ENCODE data around the gene GNAL.

The GNAL gene

GRCh38 chr18:11861583-11862288 is 172.7 kb downstream of the GNAL start:
- no peak overlapping the region for H3K4me2 ChIP-seq (ENCODE audit: insufficient read depth, low read length)
- no peaks in the 10 kb centered on the region for H3K79me2 ChIP-seq (ENCODE audit: insufficient read depth, low read length)
- H3K36me3 ChIP-seq (ENCODE audit: insufficient read depth, low read length) = no peaks in the 10 kb centered on the region
- H3K4me1 ChIP-seq (ENCODE audit: insufficient read depth, low read length) = no peaks in the 10 kb centered on the region
- H2AFZ ChIP-seq (ENCODE audit: low read depth, low read length) = no peak overlapping the region
- H3K27me3 ChIP-seq (ENCODE audit: insufficient read depth, low read length, poor library complexity) = no peaks in the 10 kb centered on the region
- H3K27ac ChIP-seq (ENCODE audit: low read length) = no peak overlapping the region
- DNase-seq (no peak), ATAC-seq (ENCODE audit: insufficient read depth, low read depth) (no peak)
- H3K9me3 ChIP-seq (ENCODE audit: insufficient read depth, low read length, severe bottlenecking) = no peaks in the 10 kb centered on the region
- H4K20me1 ChIP-seq (ENCODE audit: insufficient read depth, low read length) = no peaks in the 10 kb centered on the region
- TF ChIP-seq EZH2 (IDR thresholded peaks at IDR 0.05; ENCODE audit: borderline replicate concordance, low read depth, low read length, severe bottlenecking) (no peak), CTCF (IDR thresholded peaks at IDR 0.05; ENCODE audit: borderline replicate concordance, extremely low read depth, low read length, poor library complexity, severe bottlenecking) (no peak)
- no peak overlapping the region for H3K4me3 ChIP-seq (ENCODE audit: low read depth in 1 of 2, low read length in 2 of 2)
- H3K9ac ChIP-seq (ENCODE audit: low read depth, low read length) = no peak overlapping the region

- no peaks in the 10 kb centered on the region for H3K9me3 ChIP-seq (ENCODE audit: insufficient read depth, low read length, severe bottlenecking)
- H3K27ac ChIP-seq (ENCODE audit: low read length) = no peak overlapping the region
- no peaks in the 10 kb centered on the region for H3K79me2 ChIP-seq (ENCODE audit: insufficient read depth, low read length)
- H3K4me3 ChIP-seq (ENCODE audit: low read depth in 1 of 2, low read length in 2 of 2) = no peak overlapping the region
- no peaks in the 10 kb centered on the region for H3K36me3 ChIP-seq (ENCODE audit: insufficient read depth, low read length)
- no peak overlapping the region for H3K9ac ChIP-seq (ENCODE audit: low read depth, low read length)
- no peak for ATAC-seq (ENCODE audit: insufficient read depth, low read depth)
- no peak overlapping the region for H3K4me2 ChIP-seq (ENCODE audit: insufficient read depth, low read length)
- H4K20me1 ChIP-seq (ENCODE audit: insufficient read depth, low read length) = no peaks in the 10 kb centered on the region
- no peak for DNase-seq
- no peaks in the 10 kb centered on the region for H3K4me1 ChIP-seq (ENCODE audit: insufficient read depth, low read length)
- H2AFZ ChIP-seq (ENCODE audit: low read depth, low read length) = no peak overlapping the region
- TF ChIP-seq EZH2 (IDR thresholded peaks at IDR 0.05; ENCODE audit: borderline replicate concordance, low read depth, low read length, severe bottlenecking) (no peak), CTCF (IDR thresholded peaks at IDR 0.05; ENCODE audit: borderline replicate concordance, extremely low read depth, low read length, poor library complexity, severe bottlenecking) (no peak)
- no peaks in the 10 kb centered on the region for H3K27me3 ChIP-seq (ENCODE audit: insufficient read depth, low read length, poor library complexity)
Measured at GRCh38 chr18:11862468-11863137, 173.5 kb downstream of the GNAL start.

GRCh38 chr18:11864471-11864870 is 175.4 kb downstream of the GNAL start:
- Histone ChIP-seq H3K27me3 (ENCODE audit: insufficient read depth, low read length, poor library complexity) (no peaks in the 10 kb centered on the region), H3K4me2 (ENCODE audit: insufficient read depth, low read length) (no peak overlapping the region), H3K27ac (ENCODE audit: low read length) (no peak overlapping the region), H3K79me2 (ENCODE audit: insufficient read depth, low read length) (no peaks in the 10 kb centered on the region), H3K4me3 (ENCODE audit: low read depth in 1 of 2, low read length in 2 of 2) (no peak overlapping the region), H3K36me3 (ENCODE audit: insufficient read depth, low read length) (no peaks in the 10 kb centered on the region), H3K9me3 (ENCODE audit: insufficient read depth, low read length, severe bottlenecking) (no peaks in the 10 kb centered on the region), H4K20me1 (ENCODE audit: insufficient read depth, low read length) (no peaks in the 10 kb centered on the region), H2AFZ (ENCODE audit: low read depth, low read length) (no peak overlapping the region), H3K9ac (ENCODE audit: low read depth, low read length) (no peak overlapping the region), H3K4me1 (ENCODE audit: insufficient read depth, low read length) (no peaks in the 10 kb centered on the region)
- TF ChIP-seq EZH2 (IDR thresholded peaks at IDR 0.05; ENCODE audit: borderline replicate concordance, low read depth, low read length, severe bottlenecking) = no peak
- TF ChIP-seq CTCF (IDR thresholded peaks at IDR 0.05; ENCODE audit: borderline replicate concordance, extremely low read depth, low read length, poor library complexity, severe bottlenecking) = no peak
- ATAC-seq (ENCODE audit: insufficient read depth, low read depth) (no peak), DNase-seq (no peak)

Measured in DND-41 (cell line).